GM19438 (cell line): Measurements from ENCODE around the gene FGFR2.
A peak's percentile ranks its signal among the peaks of the same experiment; 100 is the strongest.

Source experiments
- ATAC-seq: cut with Tn5 transposase; IDR thresholded peaks from one replicate; pipeline ENCODE4 v1.9.1; 2021; ENCODE audit warnings: low read depth; ENCODE audit not compliant: unreplicated experiment

Gene FGFR2

DNA sequence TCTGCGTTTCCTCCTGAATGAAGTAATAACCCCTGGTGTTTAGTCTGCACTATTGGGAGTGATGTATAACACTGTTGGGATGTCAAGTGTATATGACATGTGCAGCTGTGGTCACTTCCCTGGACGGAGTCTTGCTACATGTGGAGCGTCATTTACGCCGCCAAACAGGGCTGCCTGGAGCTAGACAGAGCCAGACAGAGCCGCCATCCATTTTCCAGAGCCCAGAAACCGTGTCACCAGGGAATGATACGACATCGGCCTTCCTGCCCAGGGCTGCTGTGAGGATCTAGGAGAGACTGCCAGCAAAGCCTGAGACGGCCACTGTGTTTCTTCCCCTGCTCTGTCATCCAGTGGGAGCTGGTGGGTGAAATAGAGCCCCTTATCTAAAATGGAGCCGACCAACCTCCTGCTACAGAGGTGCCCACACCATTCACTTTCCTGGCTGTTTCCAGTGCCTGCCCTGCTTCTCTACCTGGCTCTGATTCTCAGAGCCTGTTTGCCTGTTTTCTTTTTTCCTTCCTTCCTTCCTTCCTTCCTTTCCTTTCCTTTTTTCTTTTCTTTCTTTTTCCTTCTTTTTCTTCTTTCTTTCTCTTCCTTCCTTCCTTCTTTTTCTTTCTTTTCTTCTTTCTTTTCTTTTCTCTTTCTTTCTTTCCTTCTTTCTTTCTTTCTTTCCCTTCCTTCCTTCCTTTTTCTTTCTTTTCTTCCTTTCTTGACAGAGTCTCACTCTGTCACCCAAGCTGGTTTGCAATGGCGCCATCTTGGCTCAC, 13.3 kb upstream of the FGFR2 start:
- ATAC-seq, result no peak

DNA sequence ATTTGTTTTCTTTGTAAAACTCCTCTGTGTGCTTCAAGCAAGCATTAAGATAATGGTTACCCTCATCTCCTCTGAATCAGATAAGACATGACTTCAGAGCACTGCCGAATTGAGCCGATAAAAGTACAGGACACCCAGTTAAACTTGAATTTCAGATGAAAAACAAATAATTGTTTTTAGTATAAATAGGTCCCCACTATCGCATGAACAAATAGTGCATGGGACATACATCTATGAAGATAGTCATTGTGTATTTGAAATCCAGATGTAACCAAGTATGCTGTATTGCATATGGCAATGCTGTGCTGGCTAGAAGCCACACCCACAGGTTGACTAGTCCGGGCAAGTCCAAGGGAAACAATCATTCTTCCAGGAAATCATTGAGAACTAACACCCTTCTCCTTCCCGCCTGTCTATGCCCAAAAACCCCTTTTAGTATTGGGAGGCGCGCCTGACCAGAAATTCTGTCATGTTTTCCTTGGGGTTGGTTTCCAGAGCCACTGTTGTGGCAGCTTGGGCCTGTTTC, 12.6 kb upstream of the FGFR2 start:
- ATAC-seq, result no peak

DNA sequence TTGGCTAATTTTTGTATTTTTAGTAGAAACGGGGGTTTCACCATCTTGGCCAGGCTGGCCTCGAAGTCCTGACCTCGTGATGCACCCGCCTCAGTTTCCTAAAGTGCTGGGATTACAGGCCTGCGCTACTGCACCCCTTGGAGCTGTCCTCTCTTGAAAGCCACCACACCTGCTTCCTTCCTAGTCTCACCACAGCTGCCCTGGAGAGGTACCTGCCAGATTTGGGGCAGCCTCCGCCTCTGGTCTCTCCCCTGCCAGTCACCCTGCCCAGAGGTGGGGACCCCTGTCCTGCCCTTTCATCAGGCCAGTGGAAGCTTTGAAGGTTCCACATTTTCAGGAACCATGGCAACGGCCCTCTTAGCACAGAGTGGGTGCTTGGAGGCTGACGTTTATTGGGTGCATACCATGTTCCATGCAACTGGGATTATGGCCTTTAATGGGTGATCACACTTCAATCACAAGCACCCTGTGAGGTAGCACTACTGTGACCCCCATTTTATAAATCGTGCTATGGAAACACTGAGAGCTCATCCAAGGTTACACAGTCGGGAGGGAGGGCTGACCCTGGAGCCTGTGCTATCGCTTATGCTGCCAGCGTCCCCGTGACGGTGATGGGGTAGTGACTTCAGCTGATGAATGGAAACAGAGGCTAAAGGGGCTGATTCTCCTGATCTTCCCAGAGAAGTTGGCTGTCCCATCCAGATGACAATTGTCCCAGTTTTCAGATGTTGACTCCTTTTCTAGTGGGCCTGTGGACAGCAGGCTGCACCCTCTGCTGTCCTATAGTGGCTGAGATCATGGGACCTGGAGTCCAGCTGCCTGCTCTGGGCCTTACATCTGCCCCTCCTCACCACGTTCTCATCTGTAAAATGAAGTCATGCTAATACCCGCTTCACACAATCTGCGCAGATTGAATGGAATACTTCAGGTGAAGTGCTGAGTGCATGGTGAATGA, 11.5 kb upstream of the FGFR2 start:
- ATAC-seq, result no peak

DNA sequence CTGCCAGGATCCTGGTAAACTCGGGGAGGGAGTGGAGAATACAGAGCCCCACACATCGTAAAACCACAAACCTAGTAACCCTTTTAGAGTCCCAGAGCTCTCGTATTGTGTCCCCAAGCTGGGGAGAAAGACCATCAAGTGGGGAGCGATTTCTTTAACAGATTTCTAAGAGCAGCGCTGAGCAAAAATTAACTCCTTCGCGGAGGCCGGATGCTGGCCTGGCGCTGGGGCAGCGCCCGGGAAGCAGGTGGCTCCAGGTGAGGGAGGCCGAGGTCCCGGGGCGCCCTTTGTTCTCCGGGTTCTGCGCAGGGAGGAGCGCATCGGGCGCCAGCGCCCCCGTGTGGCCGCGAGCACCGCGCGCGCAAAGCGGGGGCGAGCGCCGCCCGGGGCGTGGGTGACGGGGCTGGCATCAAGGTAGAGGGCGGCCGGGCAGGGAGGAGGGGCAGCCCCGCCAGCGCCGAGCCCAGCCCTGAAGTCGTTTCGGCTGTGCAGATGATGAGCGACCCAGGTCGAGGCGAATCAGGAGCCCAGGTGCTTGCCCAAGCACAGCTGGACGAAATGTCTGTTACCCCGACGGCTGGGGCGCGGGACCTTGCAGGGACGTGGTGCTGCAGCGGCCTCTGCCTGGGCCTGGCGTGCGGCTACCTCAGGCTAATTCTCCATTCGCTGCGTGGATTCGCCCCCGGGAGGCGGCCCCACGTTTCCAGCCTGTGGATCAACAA, 10.4 kb upstream of the FGFR2 start:
- peak; percentile 82 for ATAC-seq

DNA sequence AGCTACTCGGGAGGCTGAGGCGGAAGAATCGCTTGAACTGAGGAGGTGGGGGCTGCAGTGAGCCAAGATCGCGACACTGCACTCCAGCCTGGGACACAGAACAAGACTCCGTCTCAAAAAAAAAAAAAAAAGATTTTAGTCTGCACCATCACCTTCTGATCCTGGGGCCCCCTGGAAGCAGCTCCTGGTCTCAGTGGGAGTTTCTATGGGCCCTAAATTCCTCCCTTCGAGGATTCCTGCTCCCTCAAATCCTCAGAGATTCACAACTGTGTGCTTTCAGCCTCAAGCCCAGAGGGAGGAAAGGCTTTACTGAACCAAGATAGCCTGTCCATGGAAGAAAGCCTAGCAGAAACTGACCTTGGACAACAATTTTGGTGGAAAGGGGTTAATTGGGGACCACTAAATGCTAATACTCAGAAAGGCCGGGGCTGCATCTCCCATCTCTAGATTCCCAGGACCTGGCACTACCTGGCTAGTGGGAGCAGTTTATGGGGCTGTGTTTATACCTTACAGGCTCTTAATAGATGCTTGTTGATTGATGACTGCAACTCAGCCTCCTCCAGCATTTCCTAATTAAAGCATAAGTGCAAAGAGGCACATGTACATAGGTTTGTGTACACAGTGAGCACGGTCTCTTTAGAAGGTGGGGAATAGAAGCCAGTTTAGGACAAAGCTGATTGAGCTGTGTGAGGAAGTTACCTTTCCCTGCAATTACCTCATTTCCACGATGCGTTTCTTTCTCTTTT, 9.2 kb upstream of the FGFR2 start:
- no peak for ATAC-seq

DNA sequence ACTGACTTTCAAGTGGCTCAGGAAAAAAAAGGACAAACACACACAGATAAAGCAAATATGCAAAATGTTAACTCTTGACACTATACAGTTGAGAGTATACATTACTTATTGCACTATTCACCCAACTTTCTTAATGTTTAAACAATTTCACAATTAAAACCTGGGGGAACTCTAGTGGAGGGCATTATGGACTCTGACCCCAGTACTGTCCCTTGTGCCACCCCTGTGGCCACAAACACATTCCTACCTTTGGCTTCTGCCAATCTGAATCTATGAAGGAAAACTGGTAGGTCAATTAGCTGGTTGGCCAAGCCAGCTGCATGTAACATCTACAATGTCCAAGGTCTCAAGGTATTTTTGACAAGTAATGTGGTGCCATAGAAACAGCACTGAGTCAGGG, 7.5 kb upstream of the FGFR2 start:
- no peak for ATAC-seq

DNA sequence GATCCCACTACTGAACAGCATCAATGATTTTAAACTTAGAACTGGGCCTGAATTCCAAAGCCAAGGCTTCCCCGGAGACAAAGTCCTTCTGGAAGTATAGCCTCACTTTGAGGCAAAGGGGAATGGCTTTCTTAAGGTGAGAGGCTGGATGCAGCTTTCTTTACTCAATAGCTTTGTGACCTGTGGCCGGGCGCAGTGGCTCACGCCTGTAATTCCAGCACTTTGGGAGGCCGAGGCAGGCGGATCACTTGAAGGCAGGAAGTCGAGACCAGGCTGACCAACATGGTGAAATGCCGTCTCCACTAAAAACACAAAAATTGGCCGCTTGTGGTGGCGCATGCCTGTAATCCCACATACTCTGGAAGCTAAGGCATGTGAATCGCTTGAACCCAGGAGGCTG, 3.2 kb upstream of the FGFR2 start:
- no peak for ATAC-seq

DNA sequence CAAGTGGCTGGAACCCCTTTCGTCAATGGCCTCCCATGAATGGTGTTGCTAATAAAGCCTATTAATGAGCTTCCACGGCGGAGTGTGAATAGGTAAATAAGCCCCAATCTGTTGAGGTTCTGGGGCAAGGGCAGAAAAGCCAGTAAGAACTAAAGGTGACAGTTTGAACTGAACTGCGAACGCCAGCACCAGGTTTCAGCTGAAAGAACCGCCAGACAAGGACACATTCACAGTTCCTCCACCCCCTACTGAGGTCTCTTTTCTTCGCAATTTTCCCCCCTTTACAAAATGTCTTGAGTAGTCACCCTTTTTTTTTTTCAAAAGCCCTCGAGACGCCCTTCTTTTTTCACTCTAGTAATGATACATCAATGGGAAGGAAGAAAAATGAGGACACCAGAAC, 2.4 kb upstream of the FGFR2 start:
- no peak for ATAC-seq

DNA sequence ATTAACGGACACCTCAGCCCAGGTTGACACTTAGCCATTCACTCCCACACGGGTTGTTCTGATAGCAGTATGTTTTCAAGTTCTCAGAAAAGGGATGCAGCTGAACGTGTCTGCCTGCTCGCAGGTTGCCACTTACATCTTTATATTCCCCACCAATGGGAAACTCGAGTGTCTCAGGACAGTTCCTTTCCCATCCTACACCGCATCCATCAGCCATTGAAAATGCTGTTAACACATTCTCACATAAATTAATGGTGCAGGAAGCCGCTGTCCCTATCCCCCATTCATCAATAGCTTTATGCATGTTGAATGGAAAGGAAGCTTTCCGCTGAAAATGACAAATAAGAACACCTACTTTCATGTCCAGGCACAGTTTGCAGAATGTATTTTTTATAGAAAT, 1.7 kb upstream of the FGFR2 start:
- ATAC-seq, result no peak

DNA sequence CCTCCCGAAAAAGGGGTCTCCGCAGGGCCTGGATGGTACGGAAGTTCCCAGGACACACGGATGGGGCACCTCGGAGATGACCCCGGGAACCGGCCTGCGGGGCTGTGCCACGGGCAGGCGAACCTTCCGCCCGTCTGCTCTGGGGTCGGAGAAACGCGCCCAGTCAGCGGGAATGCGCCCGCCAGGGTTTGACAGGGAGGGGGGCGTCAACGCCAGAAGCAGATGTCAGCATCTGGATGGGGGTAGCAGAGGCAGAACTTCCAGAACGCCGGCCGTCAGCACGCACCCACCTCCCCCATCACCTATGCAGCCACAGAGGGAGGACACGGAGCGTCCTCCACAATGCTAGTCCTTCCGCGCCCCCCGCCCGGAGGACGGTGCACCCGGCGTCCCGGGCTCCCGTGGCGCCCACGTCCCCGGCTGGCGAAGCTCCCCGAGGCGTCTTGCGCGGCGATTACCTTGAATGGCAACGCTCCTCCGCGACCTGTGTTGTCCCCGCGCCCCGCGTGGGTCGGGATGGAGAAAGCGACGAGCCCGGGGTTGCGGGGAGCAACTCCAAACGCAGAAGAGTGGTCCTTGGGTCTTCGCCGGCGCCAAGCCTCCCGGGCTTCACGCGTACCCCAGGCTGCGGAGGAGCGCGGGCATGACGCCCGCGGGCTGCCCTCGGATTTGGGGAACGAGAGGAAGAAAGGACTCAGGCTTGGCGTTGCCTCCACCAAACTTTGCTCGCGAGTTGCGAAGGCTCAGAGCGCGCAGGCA, 561 bp downstream of the FGFR2 start:
- peak; percentile 32 for ATAC-seq

DNA sequence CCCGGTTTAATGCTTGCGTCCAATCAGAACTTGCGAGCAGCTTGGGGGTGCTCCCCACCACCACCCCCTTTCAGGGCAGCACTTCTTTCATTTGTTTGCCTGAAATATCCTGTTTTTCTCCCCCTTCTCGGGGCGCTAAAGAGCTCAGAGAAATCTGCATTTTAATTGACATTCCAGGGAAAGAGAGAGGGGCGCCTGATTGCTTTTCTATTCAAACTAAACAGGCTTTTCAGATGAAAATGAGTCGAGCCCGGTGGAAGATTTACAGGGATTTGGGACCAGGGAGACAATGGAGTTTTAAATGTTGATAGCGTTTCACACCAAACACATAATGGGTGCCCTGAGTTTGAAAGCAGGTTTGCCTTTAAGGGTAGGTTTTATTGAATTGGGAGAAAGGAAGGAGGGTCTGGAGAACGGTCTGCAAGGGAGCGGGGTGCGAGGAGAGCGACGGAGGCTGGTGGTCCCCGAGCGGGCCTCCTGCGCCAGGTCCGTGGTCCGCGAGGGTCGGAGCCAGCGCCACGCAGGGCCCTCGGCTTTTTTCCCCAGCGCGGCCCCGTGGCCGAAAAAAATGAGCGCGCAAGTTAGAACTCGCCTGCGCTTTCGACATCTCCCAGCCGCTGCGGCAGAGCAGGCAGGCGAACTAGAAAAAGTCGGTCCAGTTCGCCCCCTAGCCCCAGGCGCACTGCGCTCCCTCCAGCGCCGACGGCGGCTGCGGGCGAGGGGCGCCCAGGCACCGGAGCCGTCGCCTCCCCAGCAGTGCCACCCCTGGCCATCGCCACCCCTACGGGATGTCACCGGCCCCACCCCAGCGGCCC, 1.3 kb downstream of the FGFR2 start:
- no peak for ATAC-seq

DNA sequence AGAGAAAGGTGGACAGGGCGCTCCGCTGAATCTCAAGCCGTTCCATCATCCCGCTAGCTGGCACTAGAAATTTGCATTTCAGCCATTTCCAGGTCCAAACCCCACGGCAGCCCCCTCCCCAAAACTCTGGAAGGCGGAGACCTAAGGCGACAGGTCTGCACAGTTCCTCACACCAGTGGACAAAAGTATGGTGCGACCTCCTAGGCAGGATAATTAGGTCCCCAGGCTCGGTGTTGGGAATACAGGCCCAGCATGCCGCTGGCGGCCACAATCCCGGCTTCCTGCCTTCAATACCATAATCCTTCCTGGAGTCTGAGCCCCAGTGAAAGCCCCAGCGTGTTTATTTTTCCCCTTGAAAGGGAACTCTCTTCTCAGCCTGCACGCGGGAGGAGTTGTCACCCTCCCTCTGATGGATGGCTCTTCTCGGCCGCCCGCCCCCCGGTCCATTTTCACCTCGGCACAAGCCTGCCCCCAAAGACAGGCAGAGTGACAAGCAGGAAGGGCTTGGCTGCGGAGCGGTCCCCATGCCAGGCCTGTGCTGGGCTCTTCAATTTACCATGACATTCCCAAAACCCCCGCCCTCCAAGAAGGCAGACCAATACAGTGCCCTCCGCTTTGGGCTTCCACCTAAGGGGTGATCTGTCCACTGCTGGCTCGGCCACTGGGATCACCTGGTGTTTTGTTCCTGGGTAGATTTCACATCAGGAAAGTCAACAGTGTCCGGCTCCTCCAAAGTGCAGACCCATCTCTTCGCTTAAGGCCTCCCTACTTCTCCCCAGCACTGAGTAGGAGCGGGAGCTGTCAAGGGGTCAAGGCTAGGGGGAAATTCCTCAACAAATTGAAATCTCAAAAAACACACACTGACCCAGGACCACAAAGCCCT, 2.2 kb downstream of the FGFR2 start:
- no peak for ATAC-seq

DNA sequence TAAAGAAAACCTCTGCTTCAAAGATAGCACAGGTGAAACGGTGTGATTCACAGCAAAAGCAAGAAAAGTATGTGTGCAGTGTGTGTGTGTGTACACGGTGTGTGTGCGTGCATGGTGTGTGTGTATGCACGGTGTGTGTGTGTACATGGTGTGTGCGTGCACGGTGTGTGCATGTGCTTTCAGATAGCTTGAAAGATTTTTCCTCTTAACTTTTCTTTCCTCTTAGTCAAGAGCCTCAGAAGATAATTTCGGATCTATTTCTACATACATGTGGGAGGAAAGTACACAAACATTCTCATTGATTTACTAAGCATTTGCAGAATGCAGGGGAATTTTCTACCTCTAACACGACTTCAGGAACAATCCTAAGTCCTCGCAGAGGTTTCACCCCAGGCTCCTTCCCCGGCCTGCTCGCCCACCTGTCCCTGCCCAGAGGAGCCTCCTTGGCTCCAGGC, 2.9 kb downstream of the FGFR2 start:
- ATAC-seq, result no peak

DNA sequence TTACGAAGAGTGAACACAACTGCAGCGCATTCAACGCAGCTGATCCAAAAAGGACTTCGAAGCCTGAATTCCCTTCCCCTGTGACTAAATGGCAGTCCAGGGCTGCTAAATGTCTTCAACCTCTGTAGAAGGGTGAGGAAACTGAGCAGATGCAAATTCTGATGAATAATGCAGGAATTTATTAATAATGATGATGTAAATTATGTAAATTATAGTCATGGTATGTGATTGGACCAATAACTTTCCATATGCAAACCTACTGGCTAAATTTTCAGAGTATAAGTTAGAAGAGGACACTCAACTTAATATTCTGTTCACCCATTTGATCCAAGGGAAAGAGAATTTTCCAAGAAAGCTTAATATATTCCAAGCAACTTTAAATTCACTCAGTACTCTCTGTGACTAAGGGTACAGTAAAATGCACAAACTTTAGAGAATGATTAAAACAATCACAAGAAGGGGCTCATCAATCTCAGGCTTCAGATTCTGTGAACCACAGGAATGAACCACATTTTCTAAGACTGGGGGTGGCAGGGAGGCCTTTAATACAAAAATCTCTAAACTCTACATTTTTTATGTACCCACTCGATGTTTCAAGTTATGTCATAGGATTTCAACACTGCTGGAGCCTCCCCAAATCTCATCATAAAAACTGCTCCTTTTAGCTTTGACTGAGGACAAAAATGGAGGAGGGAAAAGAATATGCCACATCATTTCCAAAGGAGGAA, 3.5 kb downstream of the FGFR2 start:
- ATAC-seq, result no peak

DNA sequence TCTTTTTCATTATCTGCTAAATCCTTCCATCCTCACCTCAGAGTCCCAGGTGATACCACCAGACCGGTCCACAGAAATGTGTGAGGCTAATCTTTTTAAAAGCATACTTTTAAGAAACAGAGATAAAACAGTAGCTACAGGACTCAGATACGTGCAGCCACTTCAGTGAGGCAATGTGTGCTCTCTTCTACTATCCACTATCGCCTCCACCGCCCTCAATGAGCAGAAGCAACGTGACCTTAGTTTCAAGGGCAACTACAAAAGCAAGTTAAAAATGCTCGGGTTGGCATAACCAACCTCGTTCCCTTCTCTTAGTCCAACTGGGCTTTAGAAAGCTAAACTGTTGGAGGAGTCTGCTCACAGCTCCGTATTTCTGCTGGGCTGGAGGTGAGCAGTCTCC, 4.2 kb downstream of the FGFR2 start:
- ATAC-seq, result no peak

DNA sequence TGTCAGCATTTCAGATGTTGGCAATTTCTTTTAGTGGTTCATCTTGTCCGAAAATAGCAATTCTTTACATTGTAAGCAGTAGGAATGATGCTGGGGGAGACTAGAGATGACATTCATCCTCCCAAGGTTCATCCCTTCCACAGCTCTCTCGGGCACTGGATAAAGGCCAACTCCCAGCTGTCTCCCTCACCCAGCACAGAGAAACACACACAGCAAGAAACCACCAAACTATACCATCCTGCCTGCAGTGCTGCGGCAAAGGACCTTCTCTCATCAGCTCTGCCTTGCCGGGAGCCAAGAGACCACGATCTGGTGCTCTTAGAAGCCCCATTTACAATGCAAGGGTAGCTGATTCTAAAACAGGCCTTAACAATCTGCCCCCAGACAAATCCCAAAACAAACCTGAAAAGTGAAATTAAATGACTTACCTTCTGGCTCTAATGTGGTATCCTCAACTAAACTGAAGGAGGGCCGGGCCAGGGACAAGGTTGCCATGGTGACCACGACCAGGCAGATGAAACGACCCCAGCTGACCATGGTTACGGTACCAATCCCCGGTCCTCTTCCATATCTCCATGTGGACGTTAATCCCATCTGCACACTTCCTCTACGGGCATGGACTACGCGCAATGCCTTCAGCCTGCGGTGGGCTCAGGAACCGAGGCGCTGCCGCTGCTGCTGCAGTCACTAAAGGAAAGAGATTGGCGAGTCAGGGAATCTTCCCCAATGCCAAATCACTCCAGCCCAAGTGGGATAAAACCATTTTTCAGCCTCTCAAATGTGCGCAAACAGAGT, 4.8 kb downstream of the FGFR2 start:
- no peak for ATAC-seq
